GM19099 (cell line): ENCODE measurements around the gene ABHD14A.
A peak's percentile ranks its signal among the peaks of the same experiment; 100 is the strongest.

Experiments used
- POLR2A ChIP-seq: IDR thresholded peaks from 3 replicates; pipeline ENCODE4 v1.6.1; 2011; ENCODE audit warnings: low read depth; ENCODE audit not compliant: insufficient read length; ENCODE audit errors: extremely low read depth

ABHD14A gene

DNA sequence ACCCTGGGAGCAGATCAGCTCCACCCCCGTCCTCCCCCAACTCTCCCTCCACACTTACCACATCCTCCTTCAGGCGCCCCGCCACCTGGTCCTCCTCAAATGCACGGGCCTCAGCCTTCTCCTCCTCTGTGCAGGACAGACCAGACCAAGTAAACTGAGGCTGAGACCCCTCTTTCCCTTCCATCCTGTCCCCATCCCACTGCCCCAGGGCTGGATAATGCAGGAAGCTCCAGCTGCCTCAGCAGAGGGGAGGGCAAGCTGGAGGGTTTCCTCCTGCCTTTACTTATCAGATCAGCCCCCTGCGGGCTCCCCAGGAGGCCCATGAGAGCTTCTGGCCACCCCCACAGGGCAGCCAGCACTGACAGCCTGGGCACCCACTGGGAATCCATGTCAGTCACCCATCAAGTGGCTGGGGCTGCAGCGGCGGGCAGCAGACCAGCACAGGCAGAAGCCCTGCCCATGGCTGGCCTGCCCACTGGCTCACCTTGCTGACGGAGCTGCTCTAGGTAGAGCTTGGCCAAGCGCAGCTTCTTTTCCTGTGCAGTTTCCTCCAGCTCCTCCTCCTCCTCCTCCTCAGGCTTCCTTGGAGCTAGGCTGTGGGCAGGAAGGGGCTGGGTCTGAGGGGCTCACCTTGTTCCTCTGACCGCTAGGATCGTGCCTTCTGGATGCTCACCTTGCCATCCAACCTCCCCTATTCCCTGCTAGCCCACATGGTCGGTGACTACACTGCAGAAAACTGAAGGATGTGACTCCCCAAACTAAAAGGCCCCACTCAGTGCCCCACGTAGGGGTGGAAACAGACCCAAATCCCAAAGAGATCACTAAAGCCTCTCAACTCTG lies 37.0 kb upstream of the ABHD14A start:
- TF ChIP-seq POLR2A, result no peak

DNA sequence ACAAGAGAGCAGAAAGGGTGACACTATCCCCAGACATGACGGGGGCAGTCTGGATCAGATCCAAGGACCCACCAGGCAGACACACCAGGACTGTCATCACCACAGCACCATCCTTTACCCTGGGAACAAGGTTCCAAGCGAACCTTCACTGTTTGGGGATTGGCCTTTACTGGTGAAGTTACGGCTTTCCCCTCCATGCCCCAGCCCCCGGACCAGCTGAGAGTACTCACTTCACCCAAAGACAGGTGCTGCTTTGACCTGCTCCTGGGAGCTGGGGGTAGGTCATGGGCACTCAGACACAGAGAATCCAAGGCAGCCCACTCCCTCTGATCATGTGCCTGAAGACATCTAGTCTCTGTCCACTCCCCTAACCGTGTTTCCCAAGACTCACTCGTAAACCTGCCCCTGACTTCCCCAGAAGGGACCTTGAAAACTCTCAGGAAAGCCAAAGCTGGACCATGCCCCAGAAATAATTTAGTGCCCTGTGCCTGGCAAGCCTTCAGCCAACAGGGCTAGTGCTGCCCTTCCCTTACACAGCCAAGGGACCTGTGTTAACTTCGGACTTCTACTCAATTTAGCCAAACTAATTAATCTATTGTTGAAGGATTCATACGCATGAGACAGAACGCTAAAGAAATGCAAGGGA lies 36.0 kb upstream of the ABHD14A start:
- no peak for TF ChIP-seq POLR2A

DNA sequence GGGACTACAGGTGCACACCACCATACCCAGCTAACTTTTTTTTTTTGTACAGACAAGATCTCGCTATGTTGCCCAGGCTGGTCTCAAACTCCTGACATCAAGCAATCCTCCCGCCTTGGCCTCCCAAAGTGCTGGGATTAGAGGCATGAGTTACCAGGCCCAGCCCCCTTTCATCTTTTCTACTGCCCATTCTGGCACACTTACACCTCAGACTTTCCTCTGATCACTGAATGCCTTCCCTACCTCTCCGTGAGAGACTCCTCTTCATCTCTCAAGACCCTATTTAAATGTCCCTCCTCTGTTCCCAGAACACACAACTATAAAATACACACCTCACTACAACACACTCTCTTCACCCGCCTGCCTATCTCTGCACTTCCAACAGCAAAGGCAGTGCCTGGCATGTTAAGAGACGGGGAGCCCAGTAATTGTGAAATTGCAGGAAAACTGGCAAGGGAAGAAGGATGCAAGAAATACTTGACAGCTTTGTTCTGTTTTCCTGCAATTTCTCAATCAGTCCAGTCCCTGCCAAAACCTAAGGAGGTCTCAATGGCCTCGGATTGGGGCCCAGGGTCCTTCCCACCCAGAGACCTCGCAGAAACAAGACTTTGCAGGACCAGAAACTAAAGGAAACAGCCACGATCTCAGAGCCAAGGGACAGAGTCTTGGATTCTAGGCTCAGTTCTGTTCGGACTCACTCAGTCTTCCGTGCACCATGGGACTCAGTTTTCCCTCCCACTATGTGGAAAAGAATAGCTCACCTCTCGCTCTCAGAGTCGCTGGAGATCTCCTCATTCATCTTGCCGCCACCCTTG lies 34.0 kb upstream of the ABHD14A start:
- no peak for TF ChIP-seq POLR2A

DNA sequence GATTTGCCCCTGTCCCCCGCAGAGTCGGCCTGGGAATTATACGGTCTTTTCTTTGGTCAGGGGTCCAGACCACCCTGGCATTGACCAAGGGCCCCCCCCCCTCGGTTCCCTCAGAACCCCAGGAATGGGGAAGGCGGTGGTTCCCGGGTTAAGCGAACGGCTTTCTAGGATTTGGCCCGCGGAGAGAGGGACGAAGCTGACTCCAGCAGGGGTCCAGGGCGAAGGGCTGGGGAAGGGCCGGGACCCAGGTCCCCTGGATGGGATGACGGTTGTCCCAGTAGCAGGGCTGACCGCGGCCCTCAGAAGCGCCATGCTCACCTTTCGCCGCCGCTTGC lies 33.4 kb upstream of the ABHD14A start:
- no peak for TF ChIP-seq POLR2A

DNA sequence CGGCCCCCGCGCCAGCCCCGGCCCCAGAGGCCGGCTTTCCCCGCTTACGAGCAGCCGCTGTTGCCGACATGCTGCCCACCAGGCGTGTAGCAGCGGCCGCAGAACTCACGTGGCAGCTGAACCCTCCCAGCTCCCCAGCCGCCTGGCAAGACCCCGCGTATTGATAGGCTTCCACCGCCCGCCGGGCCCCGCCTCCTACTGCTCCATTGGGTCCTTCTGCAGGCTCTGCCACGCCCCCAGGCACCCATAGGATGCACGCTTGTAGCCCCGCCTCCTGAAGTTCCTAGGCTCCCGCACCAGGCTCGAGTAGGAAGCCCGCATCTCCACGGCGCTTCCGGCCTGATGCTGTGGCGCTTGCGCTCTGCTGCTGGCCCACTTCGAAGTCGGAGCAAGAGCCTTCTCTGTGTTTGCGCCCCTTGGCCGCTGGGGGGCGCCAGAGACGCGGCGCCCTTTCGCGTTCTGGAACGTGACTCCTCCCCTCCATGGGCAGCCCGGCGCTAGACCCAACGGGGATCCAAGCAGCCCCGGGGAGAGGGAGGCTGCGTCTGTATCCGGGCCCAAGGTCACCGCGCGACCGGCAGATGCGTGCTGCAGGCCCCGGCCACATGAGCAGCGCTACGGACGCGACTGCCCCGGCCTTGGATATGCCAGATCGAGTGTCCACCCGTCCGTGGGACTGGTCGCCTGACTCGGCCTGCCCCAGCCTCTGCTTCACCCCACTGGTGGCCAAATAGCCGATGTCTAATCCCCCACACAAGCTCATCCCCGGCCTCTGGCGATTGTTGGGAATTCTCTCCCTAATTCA lies 32.9 kb upstream of the ABHD14A start, which contains the start of the genes PARP3 and RRP9:
TSS of gene PARP3 (plus strand) at position 566 of the 805 bp plus-strand sequence. CDS start 993 bp downstream, outside the sequence.
TSS of gene RRP9 (minus strand) at position 107 of the 805 bp plus-strand sequence. CDS start at position 70, 37 bp downstream.
- TF ChIP-seq POLR2A, result peak; percentile 69

DNA sequence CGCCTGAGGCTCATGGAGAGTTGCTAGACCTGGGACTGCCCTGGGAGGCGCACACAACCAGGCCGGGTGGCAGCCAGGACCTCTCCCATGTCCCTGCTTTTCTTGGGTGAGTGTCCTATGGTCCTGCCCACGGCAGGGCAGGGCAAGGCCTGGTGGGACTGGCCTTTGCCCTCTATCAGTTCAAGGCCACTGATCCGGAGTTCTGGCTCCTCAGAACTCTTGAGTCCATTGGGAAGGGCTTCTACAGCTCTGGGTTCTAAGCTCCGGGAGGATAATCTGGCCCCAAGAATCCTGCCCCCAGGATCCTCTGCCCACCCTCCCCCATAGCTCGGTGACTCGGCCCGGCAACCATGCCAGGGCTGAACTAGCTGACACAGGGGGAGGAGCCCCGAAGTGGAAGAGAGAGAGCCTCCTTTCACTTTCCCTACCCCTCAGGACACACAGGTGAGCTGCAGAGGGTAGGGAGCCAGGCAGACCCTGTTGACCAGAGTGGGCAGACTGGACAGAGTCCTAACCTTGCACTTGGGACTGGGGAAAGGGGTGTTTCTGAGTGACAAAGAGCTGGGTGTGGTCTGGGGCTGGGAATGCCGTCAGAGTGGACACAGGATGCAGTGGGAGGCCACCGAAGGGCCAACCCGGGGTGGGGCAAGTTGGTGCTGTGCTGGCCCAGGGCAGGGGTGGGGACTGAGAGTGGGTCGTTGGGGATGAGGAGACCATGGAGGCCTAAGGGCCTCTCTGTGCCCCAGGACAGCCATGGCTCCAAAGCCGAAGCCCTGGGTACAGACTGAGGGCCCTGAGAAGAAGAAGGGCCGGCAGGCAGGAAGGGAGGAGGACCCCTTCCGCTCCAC lies 32.0 kb upstream of the ABHD14A start:
- TF ChIP-seq POLR2A, result peak; percentile 49

DNA sequence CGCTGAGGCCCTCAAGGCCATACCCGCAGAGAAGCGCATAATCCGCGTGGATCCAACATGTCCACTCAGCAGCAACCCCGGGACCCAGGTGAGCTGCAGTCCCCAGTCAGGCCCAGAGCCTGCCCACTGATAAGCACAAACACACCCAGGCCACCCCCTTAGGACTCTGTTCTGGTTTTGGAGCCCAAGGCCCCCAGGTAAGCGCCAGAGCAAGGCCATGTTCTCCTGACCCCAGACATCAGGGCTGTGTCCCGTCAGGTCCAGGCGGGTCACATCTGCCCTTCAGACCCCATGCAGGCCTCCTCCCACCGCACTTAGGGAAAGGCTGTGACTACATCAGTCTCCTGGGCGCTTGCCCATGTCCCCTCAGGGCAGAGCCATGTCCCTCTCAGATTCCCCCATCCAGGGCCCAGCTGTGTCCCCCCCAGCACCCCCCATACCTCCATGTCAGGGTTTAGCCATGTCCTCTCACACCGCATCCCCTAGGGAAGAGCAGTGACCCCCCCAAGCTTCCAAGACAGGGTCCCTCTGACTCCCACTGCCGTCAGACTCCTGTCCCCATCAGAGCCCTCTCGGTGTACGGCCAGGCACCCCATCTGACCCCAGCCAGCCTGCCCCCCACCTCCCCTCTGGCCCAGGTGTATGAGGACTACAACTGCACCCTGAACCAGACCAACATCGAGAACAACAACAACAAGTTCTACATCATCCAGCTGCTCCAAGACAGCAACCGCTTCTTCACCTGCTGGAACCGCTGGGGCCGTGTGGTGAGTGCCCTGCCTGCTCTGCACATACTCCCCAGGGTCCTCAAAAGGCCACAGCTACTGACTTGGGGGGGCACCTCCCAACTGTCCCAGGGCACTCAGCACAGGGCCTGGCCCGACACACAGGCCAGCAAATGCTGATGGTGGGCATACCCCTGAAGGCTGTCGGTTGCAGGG lies 31.1 kb upstream of the ABHD14A start:
- no peak for TF ChIP-seq POLR2A

DNA sequence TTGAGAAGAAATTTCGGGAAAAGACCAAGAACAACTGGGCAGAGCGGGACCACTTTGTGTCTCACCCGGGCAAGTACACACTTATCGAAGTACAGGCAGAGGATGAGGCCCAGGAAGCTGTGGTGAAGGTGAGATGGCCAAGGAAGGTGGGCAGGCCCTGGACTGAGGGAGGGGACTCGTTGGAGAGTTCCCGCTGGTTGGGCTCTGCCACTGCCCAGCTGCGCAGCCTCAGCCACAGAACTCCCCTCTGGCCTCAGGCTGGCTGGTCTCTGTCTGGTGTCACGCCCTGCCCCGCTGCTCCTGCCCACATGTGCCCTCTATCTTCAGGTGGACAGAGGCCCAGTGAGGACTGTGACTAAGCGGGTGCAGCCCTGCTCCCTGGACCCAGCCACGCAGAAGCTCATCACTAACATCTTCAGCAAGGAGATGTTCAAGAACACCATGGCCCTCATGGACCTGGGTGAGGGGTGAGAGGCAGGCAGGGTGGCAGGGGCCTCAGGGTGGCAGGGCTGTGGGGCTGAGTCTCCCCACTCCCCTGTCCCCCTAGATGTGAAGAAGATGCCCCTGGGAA lies 30.3 kb upstream of the ABHD14A start:
- TF ChIP-seq POLR2A, result no peak

DNA sequence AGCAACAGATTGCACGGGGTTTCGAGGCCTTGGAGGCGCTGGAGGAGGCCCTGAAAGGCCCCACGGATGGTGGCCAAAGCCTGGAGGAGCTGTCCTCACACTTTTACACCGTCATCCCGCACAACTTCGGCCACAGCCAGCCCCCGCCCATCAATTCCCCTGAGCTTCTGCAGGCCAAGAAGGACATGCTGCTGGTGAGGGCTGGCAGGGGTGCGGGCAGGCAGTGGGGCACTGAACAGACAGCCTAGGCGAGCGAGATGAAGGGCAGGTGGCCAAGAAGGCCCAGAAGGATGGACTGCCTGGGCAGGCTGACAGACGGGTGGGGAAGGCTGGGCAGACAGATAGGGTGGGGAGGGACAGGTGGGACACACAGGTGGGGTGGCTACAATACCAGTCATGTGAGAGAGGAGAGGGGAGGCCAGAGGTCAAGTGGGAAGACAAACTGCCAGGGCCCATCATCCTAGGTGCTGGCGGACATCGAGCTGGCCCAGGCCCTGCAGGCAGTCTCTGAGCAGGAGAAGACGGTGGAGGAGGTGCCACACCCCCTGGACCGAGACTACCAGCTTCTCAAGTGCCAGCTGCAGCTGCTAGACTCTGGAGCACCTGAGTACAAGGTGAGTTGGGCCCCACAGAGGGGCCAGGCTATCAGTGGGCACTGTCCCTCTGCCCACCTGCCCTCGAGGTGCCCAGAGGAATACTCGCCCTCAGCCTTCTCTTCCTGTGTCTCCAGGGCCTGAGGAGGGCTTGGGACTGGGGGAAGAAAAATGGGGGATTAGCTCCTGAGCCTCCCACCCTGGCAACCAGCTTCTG lies 29.6 kb upstream of the ABHD14A start:
- no peak for TF ChIP-seq POLR2A

DNA sequence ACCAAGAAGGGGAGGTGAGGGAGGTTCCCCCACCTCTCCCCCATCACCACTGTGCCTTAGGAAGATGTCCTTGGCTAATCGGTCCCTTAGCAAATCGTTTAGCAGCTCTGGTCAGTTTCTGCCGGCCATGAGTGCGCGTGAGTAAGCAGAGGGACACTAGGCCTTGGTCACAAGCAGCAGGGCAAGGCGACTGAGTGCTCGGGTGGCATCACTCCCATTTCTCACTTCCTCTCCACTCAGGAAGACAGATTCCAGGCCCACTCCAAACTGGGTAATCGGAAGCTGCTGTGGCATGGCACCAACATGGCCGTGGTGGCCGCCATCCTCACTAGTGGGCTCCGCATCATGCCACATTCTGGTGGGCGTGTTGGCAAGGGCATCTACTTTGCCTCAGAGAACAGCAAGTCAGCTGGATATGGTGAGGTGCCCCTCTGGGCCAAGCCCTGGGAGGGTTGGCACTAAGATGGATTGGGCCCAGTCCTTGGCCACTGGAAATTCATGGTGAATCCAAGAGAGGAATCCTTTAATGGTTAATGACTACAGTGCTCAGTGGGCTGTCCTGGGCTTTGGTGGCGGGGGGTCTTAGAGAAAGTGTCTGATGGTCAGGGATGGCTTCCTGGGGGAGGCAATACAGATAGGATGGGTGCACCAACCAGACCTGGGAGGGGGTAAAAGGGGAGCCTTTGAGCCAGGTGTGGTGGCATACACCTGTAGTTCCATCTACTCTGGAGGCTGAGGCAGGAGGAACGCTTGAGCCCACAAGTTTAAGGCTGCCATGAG lies 28.7 kb upstream of the ABHD14A start:
- TF ChIP-seq POLR2A, result no peak

DNA sequence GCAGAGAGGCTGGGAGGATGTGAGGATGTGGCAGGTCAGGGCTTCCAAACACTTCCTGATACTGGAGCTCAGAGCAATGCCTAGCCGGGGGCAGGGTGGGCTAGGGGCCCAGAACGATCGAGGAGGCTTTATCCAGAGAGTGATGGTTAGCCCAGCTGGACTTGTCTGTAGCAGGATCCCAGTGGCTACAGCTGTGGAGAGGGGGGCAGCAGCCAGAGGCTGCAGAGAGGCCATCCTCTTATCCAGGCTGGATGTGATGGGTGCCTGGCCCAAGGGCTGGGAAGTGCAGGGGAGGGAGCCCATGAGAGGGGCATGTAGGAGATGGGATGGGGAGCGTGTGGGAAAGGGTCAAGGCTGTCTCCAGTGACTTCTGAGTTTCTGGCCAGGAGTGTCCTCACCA lies 28.1 kb upstream of the ABHD14A start:
- no peak for TF ChIP-seq POLR2A
